C4-2B (cell line): ENCODE data around the gene SH3GLB2.

ENCODE experiments used
- H3K27ac ChIP-seq: fragments of 450-650 bp; 2 replicates; pipeline ENCODE4 v1.5.1; 2017
- CTCF ChIP-seq: fragments of 450-650 bp; conservative IDR thresholded peaks from 2 replicates; pipeline ENCODE4 v1.5.1; 2017; ENCODE audit warnings: mild to moderate bottlenecking
- ZFX ChIP-seq: fragments of 450-650 bp; IDR thresholded peaks from 2 replicates; pipeline ENCODE4 v1.6.1; 2017

SH3GLB2 gene

GRCh38 chr9:129071526-129072126 lies 43.5 kb upstream of the SH3GLB2 start:
- H3K27ac ChIP-seq = no peak overlapping the region
- TF ChIP-seq CTCF (no peak), ZFX (no peak)

- no peak overlapping the region for H3K27ac ChIP-seq
- TF ChIP-seq ZFX (no peak), CTCF (no peak)
Measured at GRCh38 chr9:129070696-129071525, 42.8 kb upstream of the SH3GLB2 start.

GRCh38 chr9:129069862-129070641 lies 41.9 kb upstream of the SH3GLB2 start:
- TF ChIP-seq CTCF (no peak), ZFX (no peak)
- no peak overlapping the region; the same call in 1 of the 2 replicates for H3K27ac ChIP-seq

GRCh38 chr9:129068990-129069861 lies 41.1 kb upstream of the SH3GLB2 start:
- no peak overlapping the region; the same call in 1 of the 2 replicates for H3K27ac ChIP-seq

GRCh38 chr9:129068110-129068509 lies 40.0 kb upstream of the SH3GLB2 start:
- TF ChIP-seq CTCF (no peak), ZFX (no peak)
- no peak overlapping the region for H3K27ac ChIP-seq

More at GRCh38 chr9:129068990-129069861, 41.1 kb upstream of the SH3GLB2 start:
- TF ChIP-seq CTCF = no peak
- no peak for TF ChIP-seq ZFX

- TF ChIP-seq ZFX = no peak
- no peak for TF ChIP-seq CTCF
- H3K27ac ChIP-seq = no peak overlapping the region
Measured at GRCh38 chr9:129064499-129064908, 36.4 kb upstream of the SH3GLB2 start.
